ENCODE data around the gene ZBTB16.

Gene ZBTB16

GRCh38 chr11:114259551-114259983, 200.1 kb downstream of the ZBTB16 start:
- ChIA-PET POLR2A (no interaction called here), CTCF (interaction anchor here (0.9 to 6.7 kb wide), 7 partner anchors 8 to 364 kb away, joined by 3 to 56 read pairs (median 21); no protein-coding TSS in a partner anchor)
- peak; percentile 46 for DNase-seq (ENCODE audit: extremely low spot score)
- TF ChIP-seq L3MBTL2 (conservative IDR thresholded peaks at IDR 0.05) (no peak), NFRKB (IDR thresholded peaks at IDR 0.05) (no peak)

- ChIA-PET CTCF (interaction anchor here (0.7 to 6.7 kb wide), 14 partner anchors 8 to 454 kb away, joined by 3 to 56 read pairs (median 8); no protein-coding TSS in a partner anchor), POLR2A (no interaction called here)
- no peak for DNase-seq (ENCODE audit: extremely low spot score)
- no peak for TF ChIP-seq SUZ12 (IDR thresholded peaks at IDR 0.05)
- no peak for TF ChIP-seq BHLHE40 (IDR thresholded peaks at IDR 0.05; ENCODE audit: borderline replicate concordance)
- TF ChIP-seq HDGF (IDR thresholded peaks at IDR 0.05; ENCODE audit: borderline replicate concordance): no peak
- no peak for TF ChIP-seq L3MBTL2 (conservative IDR thresholded peaks at IDR 0.05)
- TF ChIP-seq PKNOX1 (IDR thresholded peaks at IDR 0.05): no peak
Observed at GRCh38 chr11:114260077-114260476, 200.6 kb downstream of the ZBTB16 start.

GRCh38 chr11:114260483-114260882, 201.0 kb downstream of the ZBTB16 start:
- ChIA-PET CTCF (interaction anchor here (0.6 to 6.7 kb wide), 21 partner anchors 9 to 454 kb away, joined by 3 to 56 read pairs (median 5); no protein-coding TSS in a partner anchor), POLR2A (no interaction called here)
- no peak for DNase-seq (ENCODE audit: extremely low spot score)
- TF ChIP-seq ARNT (IDR thresholded peaks at IDR 0.05): no peak
- TF ChIP-seq BHLHE40 (IDR thresholded peaks at IDR 0.05; ENCODE audit: borderline replicate concordance): no peak
- no peak for TF ChIP-seq TARDBP (IDR thresholded peaks at IDR 0.05)
- TF ChIP-seq FOXK2 (IDR thresholded peaks at IDR 0.05): no peak
- no peak for TF ChIP-seq ELF4 (IDR thresholded peaks at IDR 0.05)
- TF ChIP-seq FOXM1 (IDR thresholded peaks at IDR 0.05; ENCODE audit: borderline replicate concordance): no peak
- TF ChIP-seq LEF1 (IDR thresholded peaks at IDR 0.05; ENCODE audit: borderline replicate concordance): no peak

GRCh38 chr11:114261791-114262190, 202.3 kb downstream of the ZBTB16 start:
- CTCF ChIA-PET: interaction anchor here (0.7 to 6.7 kb wide), 26 partner anchors 10 to 962 kb away, joined by 3 to 56 read pairs (median 4); partner anchors contain the start of gene HTR3A
- POLR2A ChIA-PET: interaction anchor here (1.1 kb wide), 1 partner anchor 344 kb away, joined by 4 read pairs; no protein-coding TSS in a partner anchor
- no peak for DNase-seq (ENCODE audit: extremely low spot score)
- TF ChIP-seq HDGF (IDR thresholded peaks at IDR 0.05; ENCODE audit: borderline replicate concordance): no peak
- TF ChIP-seq ELF4 (IDR thresholded peaks at IDR 0.05): no peak
- TF ChIP-seq FOXA1 (IDR thresholded peaks at IDR 0.05): no peak
- TF ChIP-seq SUZ12 (IDR thresholded peaks at IDR 0.05): no peak
- no peak for TF ChIP-seq ZNF384 (IDR thresholded peaks at IDR 0.05)
- TF ChIP-seq TARDBP (IDR thresholded peaks at IDR 0.05): no peak
- no peak for TF ChIP-seq PKNOX1 (IDR thresholded peaks at IDR 0.05)
- TF ChIP-seq CTBP1 (IDR thresholded peaks at IDR 0.05; ENCODE audit: borderline replicate concordance): no peak
- no peak for TF ChIP-seq FOXM1 (IDR thresholded peaks at IDR 0.05; ENCODE audit: borderline replicate concordance)
- no peak for TF ChIP-seq SP1 (IDR thresholded peaks at IDR 0.05)
- TF ChIP-seq FOXK2 (IDR thresholded peaks at IDR 0.05): no peak
- no peak for TF ChIP-seq ARNT (IDR thresholded peaks at IDR 0.05)
- no peak for TF ChIP-seq LEF1 (IDR thresholded peaks at IDR 0.05; ENCODE audit: borderline replicate concordance)
- no peak for TF ChIP-seq BHLHE40 (IDR thresholded peaks at IDR 0.05; ENCODE audit: borderline replicate concordance)
- TF ChIP-seq L3MBTL2 (conservative IDR thresholded peaks at IDR 0.05): no peak

- POLR2A ChIA-PET: no interaction called here
- CTCF ChIA-PET: interaction anchor here (0.5 to 6.7 kb wide), 14 partner anchors 12 to 868 kb away, joined by 3 to 56 read pairs (median 5); no protein-coding TSS in a partner anchor
- TF ChIP-seq ARNT (IDR thresholded peaks at IDR 0.05) (no peak), FOXA1 (IDR thresholded peaks at IDR 0.05) (no peak), FOXK2 (IDR thresholded peaks at IDR 0.05) (no peak), FOXM1 (IDR thresholded peaks at IDR 0.05; ENCODE audit: borderline replicate concordance) (no peak), BHLHE40 (IDR thresholded peaks at IDR 0.05; ENCODE audit: borderline replicate concordance) (no peak), HDGF (IDR thresholded peaks at IDR 0.05; ENCODE audit: borderline replicate concordance) (no peak), SUZ12 (IDR thresholded peaks at IDR 0.05) (no peak), NFRKB (IDR thresholded peaks at IDR 0.05) (no peak)
- DNase-seq (ENCODE audit: extremely low spot score): peak; percentile 73
Observed at GRCh38 chr11:114262681-114263512, 203.4 kb downstream of the ZBTB16 start.

GRCh38 chr11:114263513-114264170, 204.1 kb downstream of the ZBTB16 start:
- CTCF ChIA-PET: interaction anchor here (0.8 to 6.7 kb wide), 8 partner anchors 15 to 368 kb away, joined by 3 to 51 read pairs (median 4); no protein-coding TSS in a partner anchor
- no peak for DNase-seq (ENCODE audit: extremely low spot score)
- TF ChIP-seq ZNF384 (IDR thresholded peaks at IDR 0.05) (no peak), LEF1 (IDR thresholded peaks at IDR 0.05; ENCODE audit: borderline replicate concordance) (no peak), CTBP1 (IDR thresholded peaks at IDR 0.05; ENCODE audit: borderline replicate concordance) (no peak), ARNT (IDR thresholded peaks at IDR 0.05) (no peak), HDGF (IDR thresholded peaks at IDR 0.05; ENCODE audit: borderline replicate concordance) (no peak), SUZ12 (IDR thresholded peaks at IDR 0.05) (no peak), ELF4 (IDR thresholded peaks at IDR 0.05) (no peak), L3MBTL2 (conservative IDR thresholded peaks at IDR 0.05) (no peak), FOXA1 (IDR thresholded peaks at IDR 0.05) (no peak), NFRKB (IDR thresholded peaks at IDR 0.05) (no peak)
- POLR2A ChIA-PET: no interaction called here

All from HEK293T (cell line).